Thyroid gland (tissue), 4 donors: Measurements from ENCODE around the gene ARPC2. TPM values are rescaled to one million over a fixed set of nuclear protein-coding genes. Genes with fewer than 3 reads are reported as not detected.

Experiments
- DNase-seq, 2 donors: peaks; one replicate each; pipeline ENCODE4 v3.0.0-alpha.2; 2019
- H3K27ac ChIP-seq, 3 donors: fragments of 200-600 bp; sonication (generic); 1 replicate in 2 of 3; 2 replicates in 1 of 3; pipeline ENCODE4 v1.5.1; 2016 to 2019; ENCODE audit warnings: mild to moderate bottlenecking in 1 of 3, moderate library complexity in 1 of 3
- H3K27me3 ChIP-seq: fragments of 200-600 bp; sonication (generic); one replicate; pipeline ENCODE4 v1.5.1; 2019
- H3K36me3 ChIP-seq, 2 donors: fragments of 200-600 bp; sonication (generic); one replicate each; pipeline ENCODE4 v1.5.1; 2016 to 2019
- H3K4me1 ChIP-seq, 2 donors: fragments of 200-600 bp; sonication (generic); one replicate each; pipeline ENCODE4 v1.5.1; 2017 to 2019
- H3K4me3 ChIP-seq, 3 donors: fragments of 200-600 bp; sonication (generic); replicated peaks in 1 of 3; 1 replicate in 2 of 3; 2 replicates in 1 of 3; pipeline ENCODE4 v1.5.1; 2016; ENCODE audit warnings: mild to moderate bottlenecking in 1 of 3
- H3K9me3 ChIP-seq: fragments of 200-600 bp; sonication (generic); one replicate; pipeline ENCODE4 v1.5.1; 2017
- POLR2A ChIP-seq, 2 donors: fragments of 450-650 bp; IDR thresholded peaks; one replicate each; pipeline ENCODE4 v1.6.1; 2017; ENCODE audit warnings: antibody characterized with exemption in 2 of 2, mild to moderate bottlenecking in 2 of 2, moderate library complexity in 1 of 2
- WGBS, 2 donors: methylation state at CpG; one replicate each; pipeline ENCODE4 v1.1.5; 2017; 5-methylcytosine and 5-hydroxymethylcytosine counted together
- intact Hi-C: fragments of 100-400 bp; cut with DNase I; formaldehyde crosslinking; loops from one replicate; pipeline ENCODE4 v1.15.1; 2023
- total RNA-seq, 4 donors: library from RNA; depleted of rRNA; stranded (reverse); fragments of >200 nt; gene quantifications; one replicate each; pipeline ENCODE4 v1.2.3, GENCODE V29; 2016
- TF ChIP-seq, protein P1 (sequence below), 6 experiments: fragments of 200-600 bp in 3 of 6; fragments of 450-650 bp in 3 of 6; sonication (generic) in 3 of 6; IDR thresholded peaks; one replicate each; pipeline ENCODE4 v1.5.1; 2016 to 2019; ENCODE audit warnings: antibody characterized with exemption in 6 of 6, mild to moderate bottlenecking in 2 of 6, inconsistent platforms in 1 of 6, moderate library complexity in 1 of 6

ARPC2 gene
- total RNA-seq, 4 donors from 2014 or later: 157 to 219 (median 170) TPM

DNA sequence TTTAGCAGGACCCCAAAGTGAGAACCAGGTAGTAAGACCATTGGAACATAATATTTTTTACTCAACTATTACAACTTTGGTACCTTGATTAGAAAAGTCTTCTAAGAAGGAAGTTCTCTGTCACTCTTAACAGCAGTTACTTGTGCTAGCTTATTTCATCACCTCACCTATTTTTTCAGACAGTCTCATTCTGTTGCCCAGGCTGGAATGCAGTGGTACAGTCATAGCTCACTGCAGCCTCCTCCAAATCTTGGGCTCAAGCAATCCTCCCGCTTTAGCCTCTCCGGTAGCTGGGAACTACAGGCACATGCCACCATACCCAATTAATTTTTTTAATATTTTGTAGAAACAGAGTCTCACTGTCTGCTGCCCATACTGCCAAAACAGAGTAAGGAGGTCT lies 18.0 kb downstream of the ARPC2 start:
- intact Hi-C loops: no loop called here
- peaks cover 0 to under 1% of the 10 kb centered on the region in 2 donors for H3K4me1 ChIP-seq
- no peak overlapping the region for H3K27ac ChIP-seq
- WGBS, 2 donors: 96 to 100% methylated on average over 2 of the region's 2 CpGs
- no peaks in the 10 kb centered on the region for H3K9me3 ChIP-seq
- no peak for DNase-seq
- no peaks in the 10 kb centered on the region for H3K27me3 ChIP-seq
- H3K4me3 ChIP-seq: no peak overlapping the region
- H3K36me3 ChIP-seq: peaks cover 49 to 67% of the 10 kb centered on the region in 2 donors
- TF ChIP-seq, protein P1, sequence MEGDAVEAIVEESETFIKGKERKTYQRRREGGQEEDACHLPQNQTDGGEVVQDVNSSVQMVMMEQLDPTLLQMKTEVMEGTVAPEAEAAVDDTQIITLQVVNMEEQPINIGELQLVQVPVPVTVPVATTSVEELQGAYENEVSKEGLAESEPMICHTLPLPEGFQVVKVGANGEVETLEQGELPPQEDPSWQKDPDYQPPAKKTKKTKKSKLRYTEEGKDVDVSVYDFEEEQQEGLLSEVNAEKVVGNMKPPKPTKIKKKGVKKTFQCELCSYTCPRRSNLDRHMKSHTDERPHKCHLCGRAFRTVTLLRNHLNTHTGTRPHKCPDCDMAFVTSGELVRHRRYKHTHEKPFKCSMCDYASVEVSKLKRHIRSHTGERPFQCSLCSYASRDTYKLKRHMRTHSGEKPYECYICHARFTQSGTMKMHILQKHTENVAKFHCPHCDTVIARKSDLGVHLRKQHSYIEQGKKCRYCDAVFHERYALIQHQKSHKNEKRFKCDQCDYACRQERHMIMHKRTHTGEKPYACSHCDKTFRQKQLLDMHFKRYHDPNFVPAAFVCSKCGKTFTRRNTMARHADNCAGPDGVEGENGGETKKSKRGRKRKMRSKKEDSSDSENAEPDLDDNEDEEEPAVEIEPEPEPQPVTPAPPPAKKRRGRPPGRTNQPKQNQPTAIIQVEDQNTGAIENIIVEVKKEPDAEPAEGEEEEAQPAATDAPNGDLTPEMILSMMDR (IDR thresholded peaks at IDR 0.05): no peak
- no peak for TF ChIP-seq POLR2A (IDR thresholded peaks at IDR 0.05)

DNA sequence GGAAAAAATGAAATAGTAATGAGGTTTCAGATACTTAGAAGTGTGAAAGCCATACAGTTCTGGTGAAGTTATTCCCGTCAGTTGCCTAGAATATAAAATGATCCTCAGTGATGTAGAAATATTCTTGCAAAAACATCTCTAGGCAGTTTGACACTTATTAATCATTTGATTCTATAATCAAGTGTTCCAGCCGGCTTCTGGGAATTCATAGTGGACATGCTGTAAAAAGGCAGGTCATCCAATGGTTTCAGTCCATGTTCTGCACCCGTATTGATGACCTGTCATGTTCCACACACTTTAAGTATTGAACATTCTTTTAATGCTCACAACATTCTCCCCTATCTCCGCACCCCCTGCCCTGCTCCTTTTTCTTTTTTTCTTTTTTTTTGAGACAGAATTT lies 19.8 kb downstream of the ARPC2 start:
- 94 to 96% methylated on average over 4 of the region's 4 CpGs for WGBS, 2 donors
- intact Hi-C loops: no loop called here
- no peak overlapping the region for H3K27ac ChIP-seq
- peaks cover 38 to 57% of the 10 kb centered on the region in 2 donors for H3K36me3 ChIP-seq
- no peaks in the 10 kb centered on the region for H3K9me3 ChIP-seq
- H3K4me1 ChIP-seq: no peaks in the 10 kb centered on the region
- DNase-seq: no peak
- no peak for TF ChIP-seq POLR2A (IDR thresholded peaks at IDR 0.05)
- TF ChIP-seq, protein P1 (IDR thresholded peaks at IDR 0.05): no peak
- no peaks in the 10 kb centered on the region for H3K27me3 ChIP-seq
- H3K4me3 ChIP-seq: no peak overlapping the region

- intact Hi-C loops: no loop called here
- 92 to 96% methylated on average over 1 of the region's 1 CpG for WGBS, 2 donors
Observed at GRCh38 chr2:218238887-218239286, 21.9 kb downstream of the ARPC2 start.

GRCh38 chr2:218244204-218244603 lies 27.2 kb downstream of the ARPC2 start:
- no peak overlapping the region for H3K4me3 ChIP-seq
- TF ChIP-seq, protein P1 (IDR thresholded peaks at IDR 0.05): no peak
- H3K27me3 ChIP-seq: no peaks in the 10 kb centered on the region
- H3K4me1 ChIP-seq: no peaks in the 10 kb centered on the region
- WGBS, 2 donors: 76 to 80% methylated on average over 1 of the region's 1 CpG
- peaks cover 47 to 63% of the 10 kb centered on the region in 2 donors for H3K36me3 ChIP-seq
- DNase-seq: no peak
- no peak overlapping the region for H3K27ac ChIP-seq
- intact Hi-C loops: no loop called here
- no peaks in the 10 kb centered on the region for H3K9me3 ChIP-seq

More at GRCh38 chr2:218238887-218239286, 21.9 kb downstream of the ARPC2 start:
- Histone ChIP-seq H3K27ac (no peak overlapping the region), H3K9me3 (no peaks in the 10 kb centered on the region), H3K4me3 (no peak overlapping the region), H3K4me1 (no peaks in the 10 kb centered on the region), H3K36me3 (peaks cover 31 to 52% of the 10 kb centered on the region in 2 donors), H3K27me3 (no peaks in the 10 kb centered on the region)
- DNase-seq: no peak
- TF ChIP-seq, protein P1 (IDR thresholded peaks at IDR 0.05): no peak
- TF ChIP-seq POLR2A (IDR thresholded peaks at IDR 0.05): no peak

- TF ChIP-seq POLR2A (IDR thresholded peaks at IDR 0.05): no peak
- TF ChIP-seq, protein P1 (IDR thresholded peaks at IDR 0.05): no peak
- 77 to 92% methylated on average over 2 of the region's 2 CpGs for WGBS, 2 donors
- Histone ChIP-seq H3K36me3 (peaks cover 47 to 63% of the 10 kb centered on the region in 2 donors), H3K4me1 (no peaks in the 10 kb centered on the region), H3K4me3 (no peak overlapping the region), H3K9me3 (no peaks in the 10 kb centered on the region), H3K27me3 (no peaks in the 10 kb centered on the region), H3K27ac (no peak overlapping the region)
- no peak for DNase-seq
- intact Hi-C loops: no loop called here
Observed at GRCh38 chr2:218244665-218245064, 27.7 kb downstream of the ARPC2 start.
